Uterus (tissue), 2 donors: ENCODE results near the gene TMEM51.

Experiments
- CTCF ChIP-seq, 4 experiments: fragments of 200-600 bp in 2 of 4; fragments of 450-650 bp in 2 of 4; sonication (generic) in 2 of 4; IDR thresholded peaks; one replicate each; pipeline ENCODE4 v1.5.1; 2016 to 2019; ENCODE audit warnings: antibody characterized with exemption in 4 of 4, mild to moderate bottlenecking in 2 of 4, moderate library complexity in 1 of 4
- POLR2A ChIP-seq, 2 donors: fragments of 450-650 bp; IDR thresholded peaks; one replicate each; pipeline ENCODE4 v1.6.1; 2016; ENCODE audit warnings: antibody characterized with exemption in 2 of 2, mild to moderate bottlenecking in 1 of 2, moderate library complexity in 1 of 2

GRCh38 chr1:15218287-15219279 lies 65.0 kb downstream of the TMEM51 start:
- TF ChIP-seq CTCF (IDR thresholded peaks at IDR 0.05) (no peak), POLR2A (IDR thresholded peaks at IDR 0.05) (no peak)
